Stimulated activated CD4-positive, alpha-beta T cell treated with anti-CD3 and anti-CD28 coated beads, Interleukin-15, amount 100 ng/mL, for 1 hour (primary cell): ENCODE data around the gene HES4.

Experiments
- DNase-seq, 2 donors: peaks; one replicate each; pipeline ENCODE4 v3.0.0-alpha.2; 2020; ENCODE audit warnings: low read depth in 1 of 2, low spot score in 1 of 2

Gene HES4

GRCh38 chr1:999725-1000356 is at the start of gene HES4:
HES4 (minus strand) TSS chr1:1000097; CDS start chr1:999973, 124 bp downstream.
- DNase-seq = peak in 1 of 2 donors; percentile 54

- no peak for DNase-seq
Observed at GRCh38 chr1:1048765-1049164, 48.9 kb upstream of the HES4 start.

- DNase-seq = no peak
Observed at GRCh38 chr1:1047963-1048362, 48.1 kb upstream of the HES4 start.

GRCh38 chr1:1047407-1047806 is 47.5 kb upstream of the HES4 start:
- DNase-seq = no peak

GRCh38 chr1:1046767-1047166 is 46.9 kb upstream of the HES4 start:
- DNase-seq = no peak

- no peak for DNase-seq
Observed at GRCh38 chr1:1046243-1046642, 46.3 kb upstream of the HES4 start.

GRCh38 chr1:1045129-1045528 is 45.2 kb upstream of the HES4 start:
- DNase-seq = no peak

- DNase-seq = no peak
Observed at GRCh38 chr1:1044455-1045078, 44.7 kb upstream of the HES4 start.

- no peak for DNase-seq
Observed at GRCh38 chr1:1043921-1044320, 44.0 kb upstream of the HES4 start.

GRCh38 chr1:1043411-1043810 is 43.5 kb upstream of the HES4 start:
- DNase-seq = no peak

- DNase-seq = no peak
Observed at GRCh38 chr1:1042835-1043234, 42.9 kb upstream of the HES4 start.

GRCh38 chr1:1041873-1042272 is 42.0 kb upstream of the HES4 start:
- no peak for DNase-seq

GRCh38 chr1:1041092-1041523 is 41.2 kb upstream of the HES4 start:
- no peak for DNase-seq

- peak; percentile 62 for DNase-seq
Observed at GRCh38 chr1:1040004-1040991, 40.4 kb upstream of the HES4 start.

GRCh38 chr1:1039145-1039910 is 39.4 kb upstream of the HES4 start:
- DNase-seq = no peak

GRCh38 chr1:1038694-1039093 is 38.8 kb upstream of the HES4 start:
- no peak for DNase-seq

GRCh38 chr1:1037366-1038327 is 37.8 kb upstream of the HES4 start:
- no peak for DNase-seq

- no peak for DNase-seq
Observed at GRCh38 chr1:1035291-1035943, 35.5 kb upstream of the HES4 start.

GRCh38 chr1:1034439-1034781 is 34.5 kb upstream of the HES4 start:
- no peak for DNase-seq
